ENCODE results near the gene C18orf32.

Gene C18orf32

GRCh38 chr18:49520661-49521145 is 33.7 kb upstream of the C18orf32 start:
- H3K9ac ChIP-seq (ENCODE audit: low read length) = no peak overlapping the region
- H3K79me2 ChIP-seq (ENCODE audit: low read length) = no peaks in the 10 kb centered on the region
- H3K27ac ChIP-seq (ENCODE audit: low read length) = no peak overlapping the region
- H3F3A ChIP-seq (ENCODE audit: insufficient read depth, low read length) = no peaks in the 10 kb centered on the region
- no peaks in the 10 kb centered on the region for H3K27me3 ChIP-seq (replicated peaks; ENCODE audit: insufficient read depth, low read length)
- no peaks in the 10 kb centered on the region for H3K9me3 ChIP-seq (replicated peaks; ENCODE audit: insufficient read depth, low read length)
- no peak overlapping the region for H2AFZ ChIP-seq (ENCODE audit: low read length)
- no peaks in the 10 kb centered on the region for H4K20me1 ChIP-seq (ENCODE audit: insufficient read depth, low read length)
- H3K36me3 ChIP-seq (replicated peaks; ENCODE audit: insufficient read depth, low read length) = no peaks in the 10 kb centered on the region
- H3K4me3 ChIP-seq (ENCODE audit: low read length) = no peak overlapping the region
- no peaks in the 10 kb centered on the region for H3K9me2 ChIP-seq (replicated peaks; ENCODE audit: insufficient read depth, low read length)
- no peak for DNase-seq
- no peaks in the 10 kb centered on the region for H3K4me1 ChIP-seq (ENCODE audit: low read length)
- TF ChIP-seq EZH2phosphoT487 (IDR thresholded peaks at IDR 0.05; ENCODE audit: low read length) = no peak
- TF ChIP-seq, protein P1, sequence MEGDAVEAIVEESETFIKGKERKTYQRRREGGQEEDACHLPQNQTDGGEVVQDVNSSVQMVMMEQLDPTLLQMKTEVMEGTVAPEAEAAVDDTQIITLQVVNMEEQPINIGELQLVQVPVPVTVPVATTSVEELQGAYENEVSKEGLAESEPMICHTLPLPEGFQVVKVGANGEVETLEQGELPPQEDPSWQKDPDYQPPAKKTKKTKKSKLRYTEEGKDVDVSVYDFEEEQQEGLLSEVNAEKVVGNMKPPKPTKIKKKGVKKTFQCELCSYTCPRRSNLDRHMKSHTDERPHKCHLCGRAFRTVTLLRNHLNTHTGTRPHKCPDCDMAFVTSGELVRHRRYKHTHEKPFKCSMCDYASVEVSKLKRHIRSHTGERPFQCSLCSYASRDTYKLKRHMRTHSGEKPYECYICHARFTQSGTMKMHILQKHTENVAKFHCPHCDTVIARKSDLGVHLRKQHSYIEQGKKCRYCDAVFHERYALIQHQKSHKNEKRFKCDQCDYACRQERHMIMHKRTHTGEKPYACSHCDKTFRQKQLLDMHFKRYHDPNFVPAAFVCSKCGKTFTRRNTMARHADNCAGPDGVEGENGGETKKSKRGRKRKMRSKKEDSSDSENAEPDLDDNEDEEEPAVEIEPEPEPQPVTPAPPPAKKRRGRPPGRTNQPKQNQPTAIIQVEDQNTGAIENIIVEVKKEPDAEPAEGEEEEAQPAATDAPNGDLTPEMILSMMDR (IDR thresholded peaks at IDR 0.05; ENCODE audit: low read length) = no peak
- TF ChIP-seq EZH2 (optimal IDR thresholded peaks at IDR 0.05; ENCODE audit: low read depth, low read length) = no peak
- no peak overlapping the region for H3K4me2 ChIP-seq (ENCODE audit: low read depth, low read length)

GRCh38 chr18:49519101-49519971 is 32.3 kb upstream of the C18orf32 start:
- H3F3A ChIP-seq (ENCODE audit: insufficient read depth, low read length) = no peaks in the 10 kb centered on the region
- no peak overlapping the region for H3K4me3 ChIP-seq (ENCODE audit: low read length)
- no peaks in the 10 kb centered on the region for H4K20me1 ChIP-seq (ENCODE audit: insufficient read depth, low read length)
- DNase-seq = no peak
- no peaks in the 10 kb centered on the region for H3K9me3 ChIP-seq (replicated peaks; ENCODE audit: insufficient read depth, low read length)
- H3K9ac ChIP-seq (ENCODE audit: low read length) = no peak overlapping the region
- H3K4me2 ChIP-seq (ENCODE audit: low read depth, low read length) = no peak overlapping the region
- no peak for TF ChIP-seq EZH2phosphoT487 (IDR thresholded peaks at IDR 0.05; ENCODE audit: low read length)
- TF ChIP-seq, protein P1 (IDR thresholded peaks at IDR 0.05; ENCODE audit: low read length) = no peak
- TF ChIP-seq EZH2 (optimal IDR thresholded peaks at IDR 0.05; ENCODE audit: low read depth, low read length) = no peak
- H3K27ac ChIP-seq (ENCODE audit: low read length) = no peak overlapping the region
- H3K27me3 ChIP-seq (replicated peaks; ENCODE audit: insufficient read depth, low read length) = no peaks in the 10 kb centered on the region
- no peaks in the 10 kb centered on the region for H3K4me1 ChIP-seq (ENCODE audit: low read length)
- no peaks in the 10 kb centered on the region for H3K9me2 ChIP-seq (replicated peaks; ENCODE audit: insufficient read depth, low read length)
- no peaks in the 10 kb centered on the region for H3K79me2 ChIP-seq (ENCODE audit: low read length)
- H3K36me3 ChIP-seq (replicated peaks; ENCODE audit: insufficient read depth, low read length) = no peaks in the 10 kb centered on the region
- H2AFZ ChIP-seq (ENCODE audit: low read length) = no peak overlapping the region

DNA sequence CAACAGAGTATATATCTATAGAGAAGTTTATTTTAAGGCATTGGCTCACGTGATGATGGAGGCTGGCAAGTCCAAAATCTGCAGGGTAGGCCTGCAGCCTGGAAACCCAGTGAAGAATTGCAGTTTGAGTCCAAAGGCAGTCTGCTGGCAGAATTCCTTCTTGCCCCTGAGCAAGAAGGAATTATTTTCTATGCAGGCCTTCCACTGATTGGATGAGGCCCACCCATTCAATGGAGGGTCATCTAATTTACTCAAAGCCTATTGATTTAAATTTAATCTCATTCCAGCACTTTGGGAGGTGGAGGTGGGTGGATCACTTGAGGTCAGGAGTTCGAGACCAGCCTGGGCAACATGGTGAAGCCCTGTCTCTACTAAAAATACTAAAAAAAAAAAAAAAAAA is 30.4 kb upstream of the C18orf32 start:
- Histone ChIP-seq H4K20me1 (ENCODE audit: insufficient read depth, low read length) (no peaks in the 10 kb centered on the region), H3K9me2 (replicated peaks; ENCODE audit: insufficient read depth, low read length) (no peaks in the 10 kb centered on the region), H3K36me3 (replicated peaks; ENCODE audit: insufficient read depth, low read length) (no peaks in the 10 kb centered on the region), H3K4me2 (ENCODE audit: low read depth, low read length) (no peak overlapping the region), H3K27ac (ENCODE audit: low read length) (no peak overlapping the region), H3K9ac (ENCODE audit: low read length) (no peak overlapping the region), H3K4me3 (ENCODE audit: low read length) (no peak overlapping the region), H3K9me3 (replicated peaks; ENCODE audit: insufficient read depth, low read length) (no peaks in the 10 kb centered on the region), H3K79me2 (ENCODE audit: low read length) (no peaks in the 10 kb centered on the region), H2AFZ (ENCODE audit: low read length) (no peak overlapping the region), H3K4me1 (ENCODE audit: low read length) (no peaks in the 10 kb centered on the region), H3F3A (ENCODE audit: insufficient read depth, low read length) (no peaks in the 10 kb centered on the region), H3K27me3 (replicated peaks; ENCODE audit: insufficient read depth, low read length) (no peaks in the 10 kb centered on the region)
- DNase-seq = no peak
- TF ChIP-seq EZH2phosphoT487 (IDR thresholded peaks at IDR 0.05; ENCODE audit: low read length) (no peak), EZH2 (optimal IDR thresholded peaks at IDR 0.05; ENCODE audit: low read depth, low read length) (no peak)
- TF ChIP-seq, protein P1 (IDR thresholded peaks at IDR 0.05; ENCODE audit: low read length) = no peak

Data from MM.1S (cell line).